Measurements from ENCODE around the gene ATXN1. TPM values are rescaled to one million over a fixed set of nuclear protein-coding genes. Genes with fewer than 3 reads are reported as not detected.
A peak's percentile ranks its signal among the peaks of the same experiment; 100 is the strongest.
"Not testable (repeated sequence)": the region's sequence is repeated elsewhere in the genome, so short reads cannot be mapped to it uniquely, and the experiment has no call there.

ATXN1 gene
- polyA plus RNA-seq, 3 donors from 2014 or later: 6.9 to 14.7 (median 8.0) TPM

- H3K27ac Mint-ChIP-seq: no peak overlapping the region
- peaks cover 0 to 6% (median 3%) of the 10 kb centered on the region in 3 donors for H3K27me3 Mint-ChIP-seq (ENCODE audit: low read depth in 3 of 3)
- H3K4me1 Mint-ChIP-seq: peaks cover 19 to 21% of the 10 kb centered on the region in 2 donors
- no peaks in the 10 kb centered on the region for H3K9me3 Mint-ChIP-seq
- no peak overlapping the region for H3K4me3 Mint-ChIP-seq
- H3K36me3 Mint-ChIP-seq: peaks cover 7 to 16% (median 8%) of the 10 kb centered on the region in 3 donors
- no peak for DNase-seq
Measured at GRCh38 chr6:16632101-16632500, 129.2 kb downstream of the ATXN1 start.

GRCh38 chr6:16630026-16630643, 131.1 kb downstream of the ATXN1 start:
- Mint-ChIP-seq H3K9me3 (no peaks in the 10 kb centered on the region), H3K27ac (no peak overlapping the region), H3K4me3 (no peak overlapping the region), H3K4me1 (peaks cover 13 to 17% of the 10 kb centered on the region in 2 donors), H3K36me3 (peaks cover 7 to 16% (median 9%) of the 10 kb centered on the region in 3 donors), H3K27me3 (ENCODE audit: low read depth in 3 of 3) (peaks cover 0 to 3% (median 0%) of the 10 kb centered on the region in 3 donors)
- DNase-seq: no peak

- not testable (repeated sequence) for H3K4me3 Mint-ChIP-seq; H3K9me3 Mint-ChIP-seq; DNase-seq; H3K27me3 Mint-ChIP-seq (ENCODE audit: low read depth in 3 of 3); H3K4me1 Mint-ChIP-seq
- H3K36me3 Mint-ChIP-seq: peaks cover 7 to 20% (median 9%) of the 10 kb centered on the region in 3 donors
- peak overlapping the region in 1 of 6 donors; percentile 65 for H3K27ac Mint-ChIP-seq
Measured at GRCh38 chr6:16628580-16628979, 132.7 kb downstream of the ATXN1 start.

- no peak for DNase-seq
- Mint-ChIP-seq H3K27ac (no peak overlapping the region), H3K36me3 (peaks cover 7 to 21% (median 9%) of the 10 kb centered on the region in 3 donors), H3K4me1 (peaks cover 11 to 17% of the 10 kb centered on the region in 2 donors), H3K4me3 (no peak overlapping the region), H3K27me3 (ENCODE audit: low read depth in 3 of 3) (peaks cover 0 to 3% (median 0%) of the 10 kb centered on the region in 3 donors), H3K9me3 (no peaks in the 10 kb centered on the region)
Measured at GRCh38 chr6:16626650-16627049, 134.6 kb downstream of the ATXN1 start.

- DNase-seq: no peak
- peak overlapping the region in 2 of 6 donors; percentile 37 to 46 for H3K27ac Mint-ChIP-seq
Measured at GRCh38 chr6:16625291-16626265, 135.7 kb downstream of the ATXN1 start.

GRCh38 chr6:16624636-16625290, 136.5 kb downstream of the ATXN1 start:
- H3K36me3 Mint-ChIP-seq: peaks cover 3 to 12% (median 7%) of the 10 kb centered on the region in 3 donors
- no peaks in the 10 kb centered on the region for H3K9me3 Mint-ChIP-seq
- H3K27me3 Mint-ChIP-seq (ENCODE audit: low read depth in 3 of 3): peaks cover 0 to 3% (median 0%) of the 10 kb centered on the region in 3 donors
- H3K4me3 Mint-ChIP-seq: no peak overlapping the region
- peaks cover 30 to 36% of the 10 kb centered on the region in 2 donors for H3K4me1 Mint-ChIP-seq
- no peak for DNase-seq
- H3K27ac Mint-ChIP-seq: no peak overlapping the region

More at GRCh38 chr6:16625291-16626265, 135.7 kb downstream of the ATXN1 start:
- Mint-ChIP-seq H3K9me3 (no peaks in the 10 kb centered on the region), H3K36me3 (peaks cover 7 to 17% (median 9%) of the 10 kb centered on the region in 3 donors), H3K4me3 (no peak overlapping the region), H3K27me3 (ENCODE audit: low read depth in 3 of 3) (peaks cover 0 to 3% (median 0%) of the 10 kb centered on the region in 3 donors), H3K4me1 (peaks cover 22 to 28% of the 10 kb centered on the region in 2 donors)

- Mint-ChIP-seq H3K9me3 (no peaks in the 10 kb centered on the region), H3K4me3 (no peak overlapping the region), H3K27ac (peak overlapping the region in 1 of 6 donors; percentile 0), H3K4me1 (peaks cover 40 to 47% of the 10 kb centered on the region in 2 donors), H3K27me3 (ENCODE audit: low read depth in 3 of 3) (peaks cover 0 to 3% (median 0%) of the 10 kb centered on the region in 3 donors), H3K36me3 (peaks cover 3 to 8% (median 3%) of the 10 kb centered on the region in 3 donors)
- DNase-seq: no peak
Measured at GRCh38 chr6:16623731-16624130, 137.5 kb downstream of the ATXN1 start.

- H3K9me3 Mint-ChIP-seq: no peaks in the 10 kb centered on the region
- H3K27me3 Mint-ChIP-seq (ENCODE audit: low read depth in 3 of 3): peaks cover 0 to 3% (median 0%) of the 10 kb centered on the region in 3 donors
- H3K4me1 Mint-ChIP-seq: peaks cover 40 to 48% of the 10 kb centered on the region in 2 donors
- DNase-seq: no peak
- peaks cover 0 to 5% (median 3%) of the 10 kb centered on the region in 3 donors for H3K36me3 Mint-ChIP-seq
- H3K4me3 Mint-ChIP-seq: no peak overlapping the region
- no peak overlapping the region for H3K27ac Mint-ChIP-seq
Measured at GRCh38 chr6:16623029-16623653, 138.1 kb downstream of the ATXN1 start.

- H3K4me3 Mint-ChIP-seq: peak overlapping the region in 2 of 5 donors; percentile 22 to 78
- H3K27me3 Mint-ChIP-seq (ENCODE audit: low read depth in 3 of 3): no peaks in the 10 kb centered on the region
- DNase-seq: peak in 1 of 3 donors; percentile 30
- H3K36me3 Mint-ChIP-seq: peaks cover 0 to 9% (median 2%) of the 10 kb centered on the region in 3 donors
- H3K9me3 Mint-ChIP-seq: no peaks in the 10 kb centered on the region
- H3K4me1 Mint-ChIP-seq: peaks cover 42 to 48% of the 10 kb centered on the region in 2 donors
- peak overlapping the region; percentile 1 to 78 (median 62) for H3K27ac Mint-ChIP-seq
Measured at GRCh38 chr6:16622193-16622592, 139.1 kb downstream of the ATXN1 start.

GRCh38 chr6:16621002-16621401, 140.3 kb downstream of the ATXN1 start:
- Mint-ChIP-seq H3K27me3 (ENCODE audit: low read depth in 3 of 3) (no peaks in the 10 kb centered on the region), H3K4me1 (peaks cover 42 to 48% of the 10 kb centered on the region in 2 donors), H3K36me3 (peaks cover 0 to 9% (median 0%) of the 10 kb centered on the region in 3 donors), H3K27ac (peak overlapping the region; percentile 17 to 74 (median 48)), H3K4me3 (peak overlapping the region in 3 of 5 donors; percentile 24 to 57 (median 51)), H3K9me3 (no peaks in the 10 kb centered on the region)
- DNase-seq: peak in 1 of 3 donors; percentile 25

GRCh38 chr6:16619777-16620176, 141.5 kb downstream of the ATXN1 start:
- Mint-ChIP-seq H3K27ac (peak overlapping the region in 5 of 6 donors; percentile 16 to 84 (median 74)), H3K4me1 (peaks cover 42 to 48% of the 10 kb centered on the region in 2 donors), H3K27me3 (ENCODE audit: low read depth in 3 of 3) (no peaks in the 10 kb centered on the region), H3K4me3 (peak overlapping the region; percentile 15 to 58 (median 48)), H3K36me3 (peaks cover 0 to 9% (median 0%) of the 10 kb centered on the region in 3 donors), H3K9me3 (no peaks in the 10 kb centered on the region)
- peak in 2 of 3 donors; percentile 10 to 46 for DNase-seq

- Mint-ChIP-seq H3K4me3 (peak overlapping the region in 1 of 5 donors; percentile 48), H3K27ac (peak overlapping the region in 2 of 6 donors; percentile 74 to 84), H3K36me3 (peaks cover 0 to 9% (median 0%) of the 10 kb centered on the region in 3 donors), H3K4me1 (peaks cover 42 to 48% of the 10 kb centered on the region in 2 donors), H3K27me3 (ENCODE audit: low read depth in 3 of 3) (no peaks in the 10 kb centered on the region), H3K9me3 (no peaks in the 10 kb centered on the region)
- no peak for DNase-seq
Measured at GRCh38 chr6:16618962-16619361, 142.3 kb downstream of the ATXN1 start.

GRCh38 chr6:16615215-16615614, 146.0 kb downstream of the ATXN1 start:
- not testable (repeated sequence) for H3K27me3 Mint-ChIP-seq (ENCODE audit: low read depth in 3 of 3)

More at GRCh38 chr6:16615215-16615614, 146.0 kb downstream of the ATXN1 start:
- H3K36me3 Mint-ChIP-seq, DNase-seq, H3K4me3 Mint-ChIP-seq, H3K9me3 Mint-ChIP-seq, H3K27ac Mint-ChIP-seq: not testable (repeated sequence)
- peaks cover 16% of the 10 kb centered on the region in 2 donors for H3K4me1 Mint-ChIP-seq
